MM.1S (cell line): Measurements from ENCODE around the gene FAM170B.

Experiments
- DNase-seq: peaks from one replicate; pipeline ENCODE4 v3.0.0-alpha.2; 2015
- H2AFZ ChIP-seq: fragments of 300-600 bp; sonication (generic); 2 replicates; pipeline ENCODE4 v1.6.0; 2016; ENCODE audit warnings: antibody characterized with exemption, low read length
- H3F3A ChIP-seq: fragments of 300-600 bp; sonication (generic); 2 replicates; pipeline ENCODE4 v1.6.1; 2016; ENCODE audit warnings: mild to moderate bottlenecking, antibody characterized with exemption, low read length, moderate library complexity, mixed read lengths; ENCODE audit not compliant: insufficient read depth
- H3K27ac ChIP-seq: fragments of 300-600 bp; sonication (generic); 2 replicates; pipeline ENCODE4 v1.5.1; 2016; ENCODE audit warnings: mild to moderate bottlenecking, low read length
- H3K27me3 ChIP-seq: fragments of 300-600 bp; sonication (generic); replicated peaks from 2 replicates; pipeline ENCODE4 v1.6.0; 2016; ENCODE audit warnings: low read length; ENCODE audit not compliant: insufficient read depth
- H3K36me3 ChIP-seq: fragments of 300-600 bp; sonication (generic); replicated peaks from 2 replicates; pipeline ENCODE4 v1.6.1; 2016; ENCODE audit warnings: mild to moderate bottlenecking, low read length, mixed read lengths; ENCODE audit not compliant: insufficient read depth
- H3K4me1 ChIP-seq: fragments of 300-600 bp; sonication (generic); 2 replicates; pipeline ENCODE4 v1.6.1; 2016; ENCODE audit warnings: low read length, mixed read lengths
- H3K4me2 ChIP-seq: fragments of 300-600 bp; sonication (generic); 2 replicates; pipeline ENCODE4 v1.6.0; 2016; ENCODE audit warnings: low read depth, low read length
- H3K4me3 ChIP-seq: fragments of 300-600 bp; sonication (generic); 2 replicates; pipeline ENCODE4 v1.5.1; 2016; ENCODE audit warnings: low read length, mixed read lengths
- H3K79me2 ChIP-seq: fragments of 300-600 bp; sonication (generic); 2 replicates; pipeline ENCODE4 v1.6.1; 2016; ENCODE audit warnings: mixed run types, low read length, mixed read lengths
- H3K9ac ChIP-seq: fragments of 300-600 bp; sonication (generic); 2 replicates; pipeline ENCODE4 v1.6.1; 2016; ENCODE audit warnings: low read length, mixed read lengths
- H3K9me2 ChIP-seq: fragments of 300-600 bp; sonication (generic); replicated peaks from 2 replicates; pipeline ENCODE4 v1.6.1; 2016; ENCODE audit warnings: mild to moderate bottlenecking, low read length, mixed read lengths; ENCODE audit not compliant: insufficient read depth
- H3K9me3 ChIP-seq: fragments of 300-600 bp; sonication (generic); replicated peaks from 2 replicates; pipeline ENCODE4 v1.6.1; 2016; ENCODE audit warnings: mild to moderate bottlenecking, low read length, mixed read lengths; ENCODE audit not compliant: insufficient read depth
- H4K20me1 ChIP-seq: fragments of 300-600 bp; sonication (generic); 2 replicates; pipeline ENCODE4 v1.6.1; 2016; ENCODE audit warnings: mild to moderate bottlenecking, low read length, moderate library complexity, mixed read lengths; ENCODE audit not compliant: insufficient read depth
- CTCF ChIP-seq: fragments of 300-600 bp; sonication (generic); IDR thresholded peaks from 2 replicates; pipeline ENCODE4 v1.5.1; 2016; ENCODE audit warnings: antibody characterized with exemption, low read length, mixed read lengths
- EZH2 ChIP-seq: fragments of 300-600 bp; sonication (generic); optimal IDR thresholded peaks from 2 replicates; pipeline ENCODE3; 2017; ENCODE audit warnings: low read depth, mild to moderate bottlenecking, antibody characterized with exemption, low read length, mixed read lengths
- EZH2phosphoT487 ChIP-seq: fragments of 300-600 bp; sonication (generic); IDR thresholded peaks from 2 replicates; pipeline ENCODE4 v1.6.1; 2018; ENCODE audit warnings: antibody characterized with exemption, low read length

Gene FAM170B

DNA sequence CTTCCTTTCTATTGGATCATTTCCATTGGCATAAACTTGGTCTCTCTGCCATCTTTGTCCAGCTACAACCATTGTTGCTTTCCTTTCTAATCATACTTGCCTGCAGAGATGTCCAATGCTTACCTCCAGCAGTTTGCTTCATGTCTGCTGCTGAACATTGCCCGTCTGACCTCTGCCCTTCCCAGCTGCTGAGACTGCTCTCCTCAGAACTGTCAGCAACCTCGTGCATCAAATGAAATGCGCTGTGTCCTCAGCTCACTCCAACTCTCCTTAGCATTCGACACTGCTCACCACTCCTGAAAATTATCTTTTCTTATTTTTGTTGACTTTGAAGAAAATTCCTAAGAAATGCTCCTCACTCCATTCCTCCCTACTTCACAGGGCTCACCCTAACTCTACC lies 5.0 kb downstream of the FAM170B start:
- Histone ChIP-seq H3K27ac (no peak overlapping the region), H3K4me1 (no peaks in the 10 kb centered on the region; the same call in 1 of the 2 replicates), H4K20me1 (no peaks in the 10 kb centered on the region), H3K9me3 (no peaks in the 10 kb centered on the region), H3K4me3 (no peak overlapping the region), H3K79me2 (no peaks in the 10 kb centered on the region), H3K36me3 (no peaks in the 10 kb centered on the region), H3F3A (no peaks in the 10 kb centered on the region), H3K27me3 (no peaks in the 10 kb centered on the region), H2AFZ (no peak overlapping the region), H3K4me2 (no peak overlapping the region), H3K9ac (no peak overlapping the region), H3K9me2 (no peaks in the 10 kb centered on the region)
- DNase-seq = no peak
- TF ChIP-seq CTCF (no peak), EZH2phosphoT487 (no peak), EZH2 (no peak)

DNA sequence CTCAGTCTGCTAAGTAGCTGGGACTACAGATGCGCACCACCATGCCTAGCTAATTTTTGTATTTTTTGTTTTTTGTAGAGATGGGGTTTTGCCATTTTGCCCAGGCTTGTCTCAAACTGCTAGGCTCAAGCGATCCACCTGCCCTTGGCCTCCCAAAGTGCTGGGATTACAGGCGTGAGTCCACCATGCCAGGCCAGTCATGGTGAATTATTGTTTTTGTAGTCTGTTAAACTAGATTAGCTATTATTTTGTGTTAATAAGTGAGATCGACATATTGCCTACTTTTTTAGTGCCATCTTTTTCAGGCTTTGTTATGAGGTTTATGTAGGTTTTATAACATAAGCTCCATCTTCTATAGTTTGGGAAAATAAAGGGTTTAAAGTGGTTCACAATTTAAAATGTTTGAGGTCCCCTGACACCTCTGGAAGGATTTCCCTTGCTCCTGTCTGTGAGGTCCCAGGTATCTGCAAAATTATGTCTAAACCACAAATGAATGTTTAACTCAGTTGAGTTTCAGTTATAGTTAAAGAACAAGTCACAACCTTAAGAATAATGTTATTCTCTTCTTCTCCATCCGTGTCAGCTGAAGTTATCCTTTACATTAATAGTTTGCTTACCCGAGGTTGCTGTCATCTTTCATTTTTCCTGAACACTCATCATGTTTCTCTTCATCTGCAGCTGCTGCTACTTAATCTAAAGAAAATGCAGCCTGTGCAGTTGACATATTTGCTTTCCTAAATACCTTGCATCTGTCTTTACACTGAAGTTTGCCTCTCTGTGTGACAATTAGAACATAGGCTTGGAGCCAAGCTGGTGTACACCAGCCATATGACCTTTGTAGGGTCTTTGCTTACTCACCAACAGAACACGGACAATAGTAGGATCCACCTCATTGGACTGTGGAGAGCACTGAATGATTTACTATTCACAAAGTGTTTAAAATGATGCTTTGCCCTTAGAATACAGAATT lies 9.6 kb downstream of the FAM170B start:
- no peak overlapping the region for H3K4me2 ChIP-seq
- H3K4me3 ChIP-seq = no peak overlapping the region
- TF ChIP-seq CTCF = no peak
- no peak for TF ChIP-seq EZH2phosphoT487
- no peak for TF ChIP-seq EZH2
- no peak overlapping the region for H3K27ac ChIP-seq
- H4K20me1 ChIP-seq = no peaks in the 10 kb centered on the region
- no peaks in the 10 kb centered on the region for H3K9me2 ChIP-seq
- H3K36me3 ChIP-seq = no peaks in the 10 kb centered on the region
- no peaks in the 10 kb centered on the region for H3K4me1 ChIP-seq
- H2AFZ ChIP-seq = no peak overlapping the region
- H3K9me3 ChIP-seq = no peaks in the 10 kb centered on the region
- no peak overlapping the region for H3K9ac ChIP-seq
- no peaks in the 10 kb centered on the region for H3F3A ChIP-seq
- no peaks in the 10 kb centered on the region for H3K79me2 ChIP-seq
- no peaks in the 10 kb centered on the region for H3K27me3 ChIP-seq
- DNase-seq = no peak

GRCh38 chr10:49120911-49121310 lies 12.9 kb downstream of the FAM170B start:
- H3K9ac ChIP-seq = no peak overlapping the region
- TF ChIP-seq EZH2phosphoT487 = no peak
- TF ChIP-seq EZH2 = no peak
- TF ChIP-seq CTCF = no peak

More at GRCh38 chr10:49120911-49121310, 12.9 kb downstream of the FAM170B start:
- H3K4me2 ChIP-seq = no peak overlapping the region
- no peak overlapping the region for H3K4me3 ChIP-seq
- H3K4me1 ChIP-seq = no peaks in the 10 kb centered on the region
- no peaks in the 10 kb centered on the region for H3K9me3 ChIP-seq
- no peak overlapping the region for H2AFZ ChIP-seq
- H3K27me3 ChIP-seq = no peaks in the 10 kb centered on the region
- no peaks in the 10 kb centered on the region for H3K79me2 ChIP-seq
- no peaks in the 10 kb centered on the region for H3F3A ChIP-seq
- no peaks in the 10 kb centered on the region for H3K36me3 ChIP-seq
- H4K20me1 ChIP-seq = no peaks in the 10 kb centered on the region
- no peaks in the 10 kb centered on the region for H3K9me2 ChIP-seq
- DNase-seq = no peak
- no peak overlapping the region for H3K27ac ChIP-seq
